Choroid plexus epithelial cell (primary cell): Measurements from ENCODE around the gene LOXL3.

Source experiments
- DNase-seq: peaks from one replicate; pipeline ENCODE4 v3.0.0-alpha.2; 2010; ENCODE audit warnings: low read depth
- H3K4me3 ChIP-seq: 2 replicates; pipeline ENCODE4 v1.5.1; 2011; ENCODE audit warnings: low read depth, mild to moderate bottlenecking, control low read depth, low read length, moderate library complexity
- TF ChIP-seq, protein P1 (sequence below): conservative IDR thresholded peaks from 2 replicates; pipeline ENCODE4 v1.5.1; 2011; ENCODE audit warnings: low read depth, mild to moderate bottlenecking, control low read depth, inconsistent platforms, low read length, moderate library complexity

Gene LOXL3

DNA sequence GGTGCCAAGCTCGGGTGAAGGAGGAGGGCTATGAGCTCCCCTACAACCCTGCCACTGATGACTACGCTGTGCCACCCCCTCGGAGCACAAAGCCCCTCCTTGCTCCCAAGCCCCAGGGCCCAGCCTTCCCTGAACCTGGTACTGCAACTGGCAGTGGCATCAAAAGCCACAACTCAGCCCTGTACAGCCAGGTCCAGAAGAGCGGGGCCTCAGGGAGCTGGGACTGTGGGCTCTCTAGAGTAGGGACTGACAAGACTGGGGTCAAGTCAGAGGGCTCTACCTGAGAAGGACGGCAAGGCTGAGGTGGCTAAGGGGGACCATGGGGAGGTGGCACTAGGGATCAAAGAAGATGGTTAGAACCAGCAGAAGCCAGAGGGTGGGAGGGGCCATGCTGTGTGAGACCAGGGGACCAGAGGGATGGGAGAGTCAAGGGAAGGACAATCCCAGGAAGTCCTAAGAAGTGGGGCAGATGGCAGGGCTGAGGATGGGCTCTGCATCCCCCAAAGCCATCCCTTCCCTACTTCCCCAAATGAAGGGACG lies 3.2 kb upstream of the LOXL3 start:
- TF ChIP-seq, protein P1, sequence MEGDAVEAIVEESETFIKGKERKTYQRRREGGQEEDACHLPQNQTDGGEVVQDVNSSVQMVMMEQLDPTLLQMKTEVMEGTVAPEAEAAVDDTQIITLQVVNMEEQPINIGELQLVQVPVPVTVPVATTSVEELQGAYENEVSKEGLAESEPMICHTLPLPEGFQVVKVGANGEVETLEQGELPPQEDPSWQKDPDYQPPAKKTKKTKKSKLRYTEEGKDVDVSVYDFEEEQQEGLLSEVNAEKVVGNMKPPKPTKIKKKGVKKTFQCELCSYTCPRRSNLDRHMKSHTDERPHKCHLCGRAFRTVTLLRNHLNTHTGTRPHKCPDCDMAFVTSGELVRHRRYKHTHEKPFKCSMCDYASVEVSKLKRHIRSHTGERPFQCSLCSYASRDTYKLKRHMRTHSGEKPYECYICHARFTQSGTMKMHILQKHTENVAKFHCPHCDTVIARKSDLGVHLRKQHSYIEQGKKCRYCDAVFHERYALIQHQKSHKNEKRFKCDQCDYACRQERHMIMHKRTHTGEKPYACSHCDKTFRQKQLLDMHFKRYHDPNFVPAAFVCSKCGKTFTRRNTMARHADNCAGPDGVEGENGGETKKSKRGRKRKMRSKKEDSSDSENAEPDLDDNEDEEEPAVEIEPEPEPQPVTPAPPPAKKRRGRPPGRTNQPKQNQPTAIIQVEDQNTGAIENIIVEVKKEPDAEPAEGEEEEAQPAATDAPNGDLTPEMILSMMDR: no peak

DNA sequence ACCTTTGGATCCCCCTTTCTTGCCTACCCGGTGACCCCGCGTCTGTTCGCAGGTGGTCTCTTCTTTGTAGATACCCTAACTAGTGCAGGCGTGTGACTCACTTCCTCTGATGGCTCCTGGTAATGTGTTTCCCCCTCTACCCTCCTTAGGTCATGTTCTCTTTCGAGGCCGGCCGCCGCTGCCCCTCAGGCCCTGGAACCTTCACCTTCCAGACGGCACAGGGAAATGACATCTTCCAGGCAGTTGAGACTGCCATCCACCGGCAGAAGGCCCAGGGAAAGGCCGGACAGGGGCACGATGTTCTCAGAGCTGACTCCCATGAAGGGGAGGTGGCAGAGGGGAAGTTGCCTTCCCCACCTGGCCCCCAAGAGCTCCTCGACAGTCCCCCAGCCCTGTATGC lies 2.4 kb upstream of the LOXL3 start:
- H3K4me3 ChIP-seq: no peak overlapping the region
- TF ChIP-seq, protein P1: no peak
- no peak for DNase-seq

More for the DNA sequence above, 3.2 kb upstream of the LOXL3 start:
- DNase-seq: no peak
- H3K4me3 ChIP-seq: no peak overlapping the region

DNA sequence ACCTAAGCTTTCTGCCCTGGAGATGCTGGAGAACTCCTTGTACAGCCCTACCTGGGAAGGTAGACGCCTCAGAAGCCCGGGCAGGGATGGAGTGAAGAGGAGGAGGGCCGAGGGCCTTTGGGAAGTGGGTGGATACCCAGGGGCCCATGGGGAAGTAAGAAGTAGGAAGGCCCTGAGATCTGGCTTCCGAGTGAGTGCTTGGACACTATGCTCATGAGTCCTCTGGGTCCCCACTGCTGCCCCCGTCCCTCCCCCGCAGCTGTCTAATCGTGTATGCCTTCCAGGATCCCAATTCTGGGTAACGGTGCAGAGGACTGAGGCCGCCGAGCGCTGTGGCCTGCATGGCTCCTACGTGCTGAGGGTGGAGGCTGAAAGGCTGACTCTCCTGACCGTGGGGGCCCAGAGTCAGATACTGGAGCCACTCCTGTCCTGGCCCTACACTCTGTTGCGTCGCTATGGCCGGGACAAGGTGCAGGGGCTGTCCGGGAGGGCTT lies 1.9 kb upstream of the LOXL3 start:
- TF ChIP-seq, protein P1: no peak
- DNase-seq: no peak
- peak overlapping the region; percentile 87 for H3K4me3 ChIP-seq

DNA sequence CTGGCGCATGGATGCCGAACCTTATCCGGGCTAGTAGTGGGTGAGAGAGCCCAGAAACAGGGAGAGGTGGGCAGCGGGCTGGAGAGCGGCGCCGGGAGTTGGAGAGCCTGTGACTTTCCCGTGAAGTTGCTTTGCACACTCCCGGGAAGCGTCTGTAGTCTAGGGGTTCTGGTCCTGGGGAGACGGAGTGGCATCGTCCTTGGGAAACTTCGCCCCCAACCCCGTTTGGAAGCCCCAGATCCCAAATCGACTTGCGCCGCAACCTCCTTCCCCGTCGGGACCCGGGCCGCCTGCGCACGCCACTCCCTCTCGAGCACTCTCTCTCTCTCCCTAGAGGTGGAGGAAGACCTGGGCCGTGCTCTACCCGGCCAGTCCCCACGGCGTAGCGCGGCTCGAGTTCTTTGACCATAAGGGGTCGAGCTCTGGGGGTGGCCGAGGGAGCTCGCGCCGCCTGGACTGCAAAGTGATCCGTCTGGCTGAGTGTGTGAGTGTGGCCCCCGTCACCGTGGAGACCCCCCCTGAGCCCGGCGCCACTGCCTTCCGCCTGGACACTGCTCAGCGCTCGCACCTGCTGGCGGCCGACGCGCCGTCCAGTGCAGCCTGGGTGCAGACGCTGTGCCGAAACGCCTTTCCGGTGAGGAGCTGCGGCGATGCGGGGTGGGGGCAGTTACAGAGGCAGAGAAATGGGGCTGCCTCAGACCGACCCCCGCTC lies 1.2 kb upstream of the LOXL3 start:
- peak overlapping the region; percentile 87 for H3K4me3 ChIP-seq
- peak; percentile 50 for DNase-seq
- TF ChIP-seq, protein P1: no peak

DNA sequence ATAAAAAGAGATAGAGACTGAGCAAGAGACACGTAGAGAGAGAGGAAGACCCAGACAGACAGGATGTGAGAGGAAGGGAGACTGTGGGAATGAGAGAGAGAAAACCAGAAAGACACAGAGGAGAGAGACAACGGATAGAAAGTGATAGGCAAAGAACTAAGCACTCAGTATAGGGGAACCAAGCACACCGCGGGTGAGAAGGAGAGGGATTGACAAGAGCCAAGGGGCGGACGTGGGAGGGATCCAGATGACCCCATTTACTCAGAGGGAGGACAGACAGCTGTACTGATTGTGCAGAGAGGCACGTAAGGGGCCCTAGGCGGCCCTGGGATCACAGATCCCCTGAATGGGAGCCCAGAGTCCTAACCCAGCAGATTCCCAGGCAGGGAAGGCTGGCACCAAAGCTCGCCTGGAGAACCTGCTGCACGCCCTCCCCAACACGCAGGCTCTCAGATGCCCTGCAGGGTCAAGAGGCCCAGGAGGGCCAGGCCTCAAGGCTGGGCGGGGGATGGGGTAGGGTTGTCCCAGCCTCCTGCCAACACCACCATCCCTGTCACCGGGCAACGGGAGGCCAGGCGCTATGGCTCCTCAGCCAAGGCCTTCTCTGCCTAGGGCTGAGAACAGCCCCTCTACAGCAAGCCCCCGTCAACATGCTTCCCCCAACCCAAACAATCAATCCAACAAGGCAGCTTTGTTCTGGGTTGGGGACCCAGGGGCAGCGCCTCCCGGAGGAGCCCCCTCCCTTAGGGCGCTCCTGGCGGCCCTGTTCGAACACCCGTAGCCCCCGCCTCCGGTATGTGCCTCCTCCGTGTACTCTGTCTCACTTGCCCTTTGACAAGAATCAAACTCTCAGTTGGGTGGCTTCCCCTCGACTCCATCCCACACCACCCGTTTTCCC lies 579 bp downstream of the LOXL3 start:
- peak overlapping the region; percentile 87 for H3K4me3 ChIP-seq
- TF ChIP-seq, protein P1: no peak
- no peak for DNase-seq

DNA sequence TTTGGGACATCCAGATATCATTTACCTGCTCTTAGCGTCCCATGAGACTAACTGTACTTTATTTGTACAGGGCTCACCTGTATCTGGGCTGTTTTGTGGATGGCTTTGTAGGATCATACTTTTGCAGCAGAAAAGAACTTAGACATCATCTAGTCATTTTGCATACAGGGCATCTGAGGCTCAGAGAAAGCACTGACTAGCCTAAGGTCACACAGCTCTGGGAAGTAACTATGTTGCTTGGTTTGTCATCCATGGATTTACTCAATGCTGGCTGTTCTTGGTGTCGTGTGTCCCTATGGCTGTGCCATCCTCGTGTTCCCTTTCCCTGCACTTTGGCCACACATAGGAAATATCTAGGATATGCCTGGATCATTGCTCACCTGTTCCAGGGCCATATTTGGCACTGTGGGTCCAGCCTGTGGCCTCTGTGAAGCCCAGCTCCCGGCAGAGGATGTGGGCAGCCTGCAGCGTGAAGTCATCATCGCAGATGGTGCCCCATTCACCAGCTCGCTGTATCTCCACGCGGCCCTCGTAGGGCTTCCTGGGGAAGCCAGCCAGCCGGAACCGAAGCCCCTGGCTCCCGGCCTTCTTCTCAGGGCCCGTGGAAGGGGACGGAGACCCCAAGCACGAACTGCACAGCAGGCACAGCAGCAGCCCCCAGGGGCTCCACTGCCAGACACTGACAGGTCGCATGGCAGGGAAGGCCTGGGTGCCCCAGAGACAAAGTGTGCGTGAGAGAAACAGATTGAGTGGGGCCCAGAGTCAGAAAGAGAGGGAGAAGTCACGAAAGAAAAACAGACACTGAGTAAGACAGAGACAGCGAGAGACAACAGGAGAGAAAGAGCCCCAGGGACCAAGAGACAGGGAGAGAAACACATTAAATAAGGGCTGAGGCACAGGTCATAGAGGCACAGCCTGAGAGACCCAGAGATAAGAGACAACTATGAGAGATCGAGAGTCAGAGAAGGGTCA lies 1.5 kb downstream of the LOXL3 start:
- no peak overlapping the region for H3K4me3 ChIP-seq
- DNase-seq: no peak
- TF ChIP-seq, protein P1: no peak
